GM13977 (cell line): ENCODE measurements around the gene HOXB4.
A peak's percentile ranks its signal among the peaks of the same experiment; 100 is the strongest.

Source experiments
- DNase-seq: peaks from one replicate; pipeline ENCODE4 v3.0.0; 2012; ENCODE audit warnings: low spot score
- CTCF ChIP-seq: IDR thresholded peaks from 2 replicates; pipeline ENCODE4 v1.5.1; 2012; ENCODE audit warnings: mild to moderate bottlenecking, control low read depth; ENCODE audit not compliant: insufficient read depth; ENCODE audit errors: extremely low read depth, missing control alignments
- in situ Hi-C: fragments of 300-500 bp; cut with MboI; formaldehyde crosslinking; loops from one replicate; pipeline ENCODE4 v1.12.0; 2022; ENCODE audit warnings: low sequenced_read_pairs, low pct_unique_long_range_greater_than_20kb, mixed read lengths, inconsistent platforms; ENCODE audit not compliant: unreplicated experiment

The HOXB4 gene

GRCh38 chr17:48563867-48564187 is 14.3 kb downstream of the HOXB4 start:
- TF ChIP-seq CTCF: no peak

GRCh38 chr17:48563385-48563838 is 14.7 kb downstream of the HOXB4 start:
- in situ Hi-C loops: no loop called here
- no peak for DNase-seq
- no peak for TF ChIP-seq CTCF

More at GRCh38 chr17:48563867-48564187, 14.3 kb downstream of the HOXB4 start:
- no peak for DNase-seq
- in situ Hi-C loops: no loop called here

DNA sequence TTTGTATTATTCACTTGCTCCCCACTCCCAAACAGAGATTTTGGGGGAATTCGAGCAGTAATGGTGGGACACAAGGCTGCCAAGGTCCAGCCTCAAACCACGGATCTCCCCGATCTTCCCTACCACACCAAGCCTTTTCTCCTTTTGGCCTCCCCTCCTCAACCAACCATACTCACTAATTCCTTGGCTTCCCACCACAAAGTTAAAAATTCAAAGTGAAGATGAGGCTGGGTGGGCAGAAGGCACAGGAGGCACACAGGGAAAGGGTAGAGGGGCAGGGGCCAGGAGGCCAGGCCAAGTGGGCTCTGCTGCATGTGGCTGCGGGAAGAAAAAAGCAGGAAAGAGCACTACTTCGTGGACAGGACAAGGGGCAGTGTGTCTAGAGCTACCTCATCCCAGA is 15.2 kb downstream of the HOXB4 start:
- no peak for TF ChIP-seq CTCF
- in situ Hi-C loops: no loop called here
- no peak for DNase-seq

GRCh38 chr17:48561884-48562810 is 16.0 kb downstream of the HOXB4 start:
- in situ Hi-C loops: no loop called here
- DNase-seq: no peak
- peak; percentile 18 for TF ChIP-seq CTCF

DNA sequence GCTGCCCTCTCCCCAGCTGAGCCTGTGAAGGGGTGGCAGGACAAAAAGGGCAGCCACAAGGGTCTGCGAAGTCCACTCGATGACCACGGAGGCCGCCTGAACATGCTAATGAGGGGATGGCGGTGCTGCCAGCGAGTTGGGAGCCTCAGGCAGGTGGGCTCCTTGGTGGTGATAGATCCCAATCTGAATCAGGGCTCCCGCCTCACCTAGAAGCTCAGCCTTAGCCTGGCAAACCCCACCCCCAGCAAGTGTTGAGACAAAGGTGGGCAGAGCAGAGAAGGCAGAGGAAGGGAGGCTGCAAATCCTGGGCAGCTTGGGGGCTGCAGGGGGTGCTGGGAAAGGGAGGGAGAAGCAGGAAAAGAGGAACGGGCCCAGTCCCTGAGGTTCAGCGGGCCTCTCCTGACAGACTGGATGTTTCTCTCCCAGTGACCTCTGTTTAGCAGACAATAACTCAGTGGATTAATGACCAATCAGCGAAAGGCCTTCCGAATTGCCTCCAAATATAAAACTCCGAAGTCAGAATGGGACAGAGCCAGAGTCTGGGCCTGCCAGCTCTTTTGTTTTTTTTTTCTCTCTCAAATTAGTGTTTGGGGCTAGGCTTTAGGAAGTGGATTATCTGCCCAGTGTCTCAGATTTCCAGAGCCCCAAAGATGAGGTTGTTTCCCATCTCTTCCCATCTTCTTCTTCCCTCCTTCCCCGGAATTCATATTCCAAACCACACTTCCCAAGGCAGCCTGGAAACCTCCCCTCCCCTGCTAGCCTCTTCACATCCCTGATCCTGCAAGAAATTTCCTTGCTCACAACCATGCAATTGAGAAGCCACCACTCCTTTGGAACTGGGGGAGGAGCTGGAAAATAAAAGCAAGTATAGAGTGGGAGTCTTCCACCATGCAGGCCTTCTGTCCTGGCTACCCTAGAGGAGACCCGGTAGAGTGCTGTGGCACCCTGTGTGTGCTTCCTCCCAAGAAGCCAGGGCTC is 18.0 kb downstream of the HOXB4 start:
- TF ChIP-seq CTCF: no peak
- no peak for DNase-seq
- in situ Hi-C loops: no loop called here

- DNase-seq: no peak
- no peak for TF ChIP-seq CTCF
- in situ Hi-C loops: no loop called here
Measured at GRCh38 chr17:48559122-48559839, 18.9 kb downstream of the HOXB4 start.
